Activated CD4-positive, alpha-beta memory T cell treated with anti-CD3 and anti-CD28 coated beads for 36 hours (primary cell): ENCODE measurements around the gene GRIK3. TPM values are rescaled to one million over a fixed set of nuclear protein-coding genes. Genes with fewer than 3 reads are reported as not detected.

Experiments
- CTCF ChIA-PET: fragments of 350-600 bp; sonication (Branson Sonifier 250); formaldehyde crosslinking; loops from one replicate; lab custom pipeline; 2021; ENCODE audit warnings: antibody characterized with exemption, inconsistent platforms; lab: Charles Lee
- POLR2A ChIA-PET: fragments of 350-600 bp; sonication (Branson Sonifier 250); formaldehyde crosslinking; loops from one replicate; lab custom pipeline; 2021; ENCODE audit warnings: antibody characterized with exemption; lab: Charles Lee
- DNase-seq: peaks from one replicate; pipeline ENCODE4 v3.0.0-alpha.2; 2020
- H3K27ac Mint-ChIP-seq: one replicate; pipeline ENCODE4 v1.8.0; 2021; ENCODE audit warnings: mixed read lengths
- H3K27me3 Mint-ChIP-seq: one replicate; pipeline ENCODE4 v1.8.0; 2021; ENCODE audit warnings: mixed read lengths
- H3K36me3 Mint-ChIP-seq: one replicate; pipeline ENCODE4 v1.8.0; 2021; ENCODE audit warnings: mixed read lengths
- H3K4me1 Mint-ChIP-seq: one replicate; pipeline ENCODE4 v1.8.0; 2021; ENCODE audit warnings: low read depth, mixed read lengths
- H3K4me3 Mint-ChIP-seq: one replicate; pipeline ENCODE4 v1.8.0; 2021; ENCODE audit warnings: mild to moderate bottlenecking, mixed read lengths
- H3K9me3 Mint-ChIP-seq: one replicate; pipeline ENCODE4 v1.8.0; 2021; ENCODE audit warnings: mixed read lengths
- intact Hi-C: fragments of 100-400 bp; cut with micrococcal nuclease; formaldehyde crosslinking; loops from one replicate; pipeline ENCODE4 v1.15.1; 2023
- total RNA-seq, 2 experiments: library from RNA; stranded (reverse); gene quantifications; one replicate each; pipeline ENCODE4 v1.2.3, GENCODE V29; 2021

The GRIK3 gene
- total RNA-seq, 2 experiments from 2014 or later = not detected

GRCh38 chr1:36829961-36830360 is 204.4 kb downstream of the GRIK3 start:
- H3K9me3 Mint-ChIP-seq = no peaks in the 10 kb centered on the region
- ChIA-PET POLR2A (no interaction called here), CTCF (no interaction called here)
- no peak overlapping the region for H3K4me3 Mint-ChIP-seq
- H3K27ac Mint-ChIP-seq = no peak overlapping the region
- H3K27me3 Mint-ChIP-seq = peaks cover 10% of the 10 kb centered on the region
- H3K4me1 Mint-ChIP-seq = no peaks in the 10 kb centered on the region
- H3K36me3 Mint-ChIP-seq = no peaks in the 10 kb centered on the region
- intact Hi-C loops = no loop called here
- DNase-seq = no peak

- H3K4me1 Mint-ChIP-seq = no peaks in the 10 kb centered on the region
- H3K27ac Mint-ChIP-seq = no peak overlapping the region
- H3K36me3 Mint-ChIP-seq = no peaks in the 10 kb centered on the region
- ChIA-PET CTCF (no interaction called here), POLR2A (no interaction called here)
- H3K27me3 Mint-ChIP-seq = peaks cover 10% of the 10 kb centered on the region
- intact Hi-C loops = no loop called here
- H3K9me3 Mint-ChIP-seq = no peaks in the 10 kb centered on the region
- DNase-seq = no peak
- no peak overlapping the region for H3K4me3 Mint-ChIP-seq
Measured at GRCh38 chr1:36829066-36829465, 205.2 kb downstream of the GRIK3 start.

GRCh38 chr1:36825226-36825625 is 209.1 kb downstream of the GRIK3 start:
- peaks cover 3% of the 10 kb centered on the region for H3K27me3 Mint-ChIP-seq
- H3K4me1 Mint-ChIP-seq = no peaks in the 10 kb centered on the region
- intact Hi-C loops = no loop called here
- H3K9me3 Mint-ChIP-seq = no peaks in the 10 kb centered on the region
- DNase-seq = no peak
- ChIA-PET POLR2A (no interaction called here), CTCF (no interaction called here)
- H3K4me3 Mint-ChIP-seq = no peak overlapping the region
- no peak overlapping the region for H3K27ac Mint-ChIP-seq
- H3K36me3 Mint-ChIP-seq = no peaks in the 10 kb centered on the region

GRCh38 chr1:36824390-36824861 is 209.9 kb downstream of the GRIK3 start:
- ChIA-PET CTCF (no interaction called here), POLR2A (no interaction called here)
- DNase-seq = no peak
- no peaks in the 10 kb centered on the region for H3K9me3 Mint-ChIP-seq
- H3K4me3 Mint-ChIP-seq = no peak overlapping the region
- H3K36me3 Mint-ChIP-seq = no peaks in the 10 kb centered on the region
- intact Hi-C loops = no loop called here
- no peak overlapping the region for H3K27ac Mint-ChIP-seq
- H3K27me3 Mint-ChIP-seq = peaks cover 2% of the 10 kb centered on the region
- no peaks in the 10 kb centered on the region for H3K4me1 Mint-ChIP-seq

GRCh38 chr1:36822648-36823047 is 211.7 kb downstream of the GRIK3 start:
- no peak overlapping the region for H3K4me3 Mint-ChIP-seq
- H3K9me3 Mint-ChIP-seq = no peaks in the 10 kb centered on the region
- no peak overlapping the region for H3K27ac Mint-ChIP-seq
- no peaks in the 10 kb centered on the region for H3K4me1 Mint-ChIP-seq
- no peak for DNase-seq
- ChIA-PET CTCF (no interaction called here), POLR2A (no interaction called here)
- no peaks in the 10 kb centered on the region for H3K36me3 Mint-ChIP-seq
- H3K27me3 Mint-ChIP-seq = peaks cover 2% of the 10 kb centered on the region
- intact Hi-C loops = no loop called here

- CTCF ChIA-PET = no interaction called here
- POLR2A ChIA-PET = no interaction called here
- no peaks in the 10 kb centered on the region for H3K4me1 Mint-ChIP-seq
Measured at GRCh38 chr1:36821386-36821785, 212.9 kb downstream of the GRIK3 start.

GRCh38 chr1:36818771-36819170 is 215.5 kb downstream of the GRIK3 start:
- intact Hi-C loops = no loop called here
- Mint-ChIP-seq H3K4me3 (no peak overlapping the region), H3K4me1 (no peaks in the 10 kb centered on the region), H3K27me3 (no peaks in the 10 kb centered on the region), H3K36me3 (no peaks in the 10 kb centered on the region), H3K9me3 (no peaks in the 10 kb centered on the region), H3K27ac (no peak overlapping the region)
- DNase-seq = no peak
- ChIA-PET CTCF (no interaction called here), POLR2A (no interaction called here)

More at GRCh38 chr1:36821386-36821785, 212.9 kb downstream of the GRIK3 start:
- Mint-ChIP-seq H3K36me3 (no peaks in the 10 kb centered on the region), H3K4me3 (no peak overlapping the region), H3K27me3 (no peaks in the 10 kb centered on the region), H3K27ac (no peak overlapping the region), H3K9me3 (no peaks in the 10 kb centered on the region)
- intact Hi-C loops = no loop called here
- DNase-seq = no peak

GRCh38 chr1:36816348-36816747 is 218.0 kb downstream of the GRIK3 start:
- Mint-ChIP-seq H3K4me3 (no peak overlapping the region), H3K27ac (no peak overlapping the region), H3K9me3 (no peaks in the 10 kb centered on the region), H3K4me1 (no peaks in the 10 kb centered on the region), H3K36me3 (no peaks in the 10 kb centered on the region), H3K27me3 (no peaks in the 10 kb centered on the region)
- ChIA-PET POLR2A (no interaction called here), CTCF (no interaction called here)
- no peak for DNase-seq
- intact Hi-C loops = no loop called here

GRCh38 chr1:36814774-36815173 is 219.5 kb downstream of the GRIK3 start:
- ChIA-PET CTCF (no interaction called here), POLR2A (no interaction called here)
- no peaks in the 10 kb centered on the region for H3K27me3 Mint-ChIP-seq
- no peak overlapping the region for H3K27ac Mint-ChIP-seq
- intact Hi-C loops = no loop called here
- no peak for DNase-seq
- no peaks in the 10 kb centered on the region for H3K36me3 Mint-ChIP-seq
- no peaks in the 10 kb centered on the region for H3K4me1 Mint-ChIP-seq
- H3K4me3 Mint-ChIP-seq = no peak overlapping the region
- H3K9me3 Mint-ChIP-seq = no peaks in the 10 kb centered on the region

- no peak for DNase-seq
- H3K27ac Mint-ChIP-seq = no peak overlapping the region
- intact Hi-C loops = no loop called here
- ChIA-PET POLR2A (no interaction called here), CTCF (no interaction called here)
- H3K27me3 Mint-ChIP-seq = no peaks in the 10 kb centered on the region
- no peak overlapping the region for H3K4me3 Mint-ChIP-seq
- no peaks in the 10 kb centered on the region for H3K36me3 Mint-ChIP-seq
- no peaks in the 10 kb centered on the region for H3K4me1 Mint-ChIP-seq
- no peaks in the 10 kb centered on the region for H3K9me3 Mint-ChIP-seq
Measured at GRCh38 chr1:36814083-36814482, 220.2 kb downstream of the GRIK3 start.

- no peaks in the 10 kb centered on the region for H3K36me3 Mint-ChIP-seq
- no peak for DNase-seq
- no peaks in the 10 kb centered on the region for H3K9me3 Mint-ChIP-seq
- H3K27me3 Mint-ChIP-seq = peaks cover 1% of the 10 kb centered on the region
- no peaks in the 10 kb centered on the region for H3K4me1 Mint-ChIP-seq
- no peak overlapping the region for H3K4me3 Mint-ChIP-seq
- H3K27ac Mint-ChIP-seq = no peak overlapping the region
- intact Hi-C loops = no loop called here
- POLR2A ChIA-PET = no interaction called here
- CTCF ChIA-PET = no interaction called here
Measured at GRCh38 chr1:36807262-36807661, 227.1 kb downstream of the GRIK3 start.

GRCh38 chr1:36805979-36806640 is 228.2 kb downstream of the GRIK3 start:
- intact Hi-C loops = no loop called here
- Mint-ChIP-seq H3K27me3 (peaks cover 1% of the 10 kb centered on the region), H3K4me3 (no peak overlapping the region), H3K4me1 (no peaks in the 10 kb centered on the region), H3K27ac (no peak overlapping the region), H3K9me3 (no peaks in the 10 kb centered on the region), H3K36me3 (no peaks in the 10 kb centered on the region)
- CTCF ChIA-PET = no interaction called here
- POLR2A ChIA-PET = no interaction called here
- DNase-seq = no peak

- ChIA-PET CTCF (no interaction called here), POLR2A (no interaction called here)
- intact Hi-C loops = no loop called here
- Mint-ChIP-seq H3K36me3 (no peaks in the 10 kb centered on the region), H3K27ac (no peak overlapping the region), H3K9me3 (no peaks in the 10 kb centered on the region), H3K27me3 (peaks cover 1% of the 10 kb centered on the region), H3K4me3 (no peak overlapping the region), H3K4me1 (no peaks in the 10 kb centered on the region)
- DNase-seq = no peak
Measured at GRCh38 chr1:36804669-36805314, 229.5 kb downstream of the GRIK3 start.
